GM12878 (cell line): ENCODE results near the gene GNG13.

Experiments used
- POLR2AphosphoS5 ChIP-seq: IDR thresholded peaks from 2 replicates; pipeline ENCODE4 v1.6.1; 2011; ENCODE audit warnings: mild to moderate bottlenecking, low read length, inconsistent platforms
- SMC3 ChIP-seq: IDR thresholded peaks from 2 replicates; pipeline ENCODE4 v1.6.1; 2011; ENCODE audit warnings: low read length, improper control_type of control experiment, borderline replicate concordance
- SREBF2 ChIP-seq: IDR thresholded peaks from 2 replicates; pipeline ENCODE4 v1.6.1; 2012; ENCODE audit warnings: mild to moderate bottlenecking, low read length
- STAT3 ChIP-seq: IDR thresholded peaks from 2 replicates; pipeline ENCODE4 v1.6.1; 2011; ENCODE audit warnings: low read depth, low read length, improper control_type of control experiment
- TAF1 ChIP-seq: IDR thresholded peaks from 2 replicates; pipeline ENCODE4 v1.6.1; 2011; ENCODE audit warnings: mild to moderate bottlenecking, low read depth, low read length, borderline replicate concordance
- TF ChIP-seq, protein P1 (sequence below), 3 experiments: IDR thresholded peaks in 2 of 3; conservative IDR thresholded peaks in 1 of 3; 2 replicates each; pipeline ENCODE4 v1.5.1; 2011; ENCODE audit warnings: low read depth in 3 of 3, low read length in 3 of 3, mild to moderate bottlenecking in 3 of 3, control low read depth in 2 of 3, moderate library complexity in 2 of 3, inconsistent platforms in 1 of 3, mixed read lengths in 1 of 3; ENCODE audit not compliant: control insufficient read depth in 2 of 3, insufficient read depth in 1 of 3; ENCODE audit errors: extremely low read depth in 1 of 3

DNA sequence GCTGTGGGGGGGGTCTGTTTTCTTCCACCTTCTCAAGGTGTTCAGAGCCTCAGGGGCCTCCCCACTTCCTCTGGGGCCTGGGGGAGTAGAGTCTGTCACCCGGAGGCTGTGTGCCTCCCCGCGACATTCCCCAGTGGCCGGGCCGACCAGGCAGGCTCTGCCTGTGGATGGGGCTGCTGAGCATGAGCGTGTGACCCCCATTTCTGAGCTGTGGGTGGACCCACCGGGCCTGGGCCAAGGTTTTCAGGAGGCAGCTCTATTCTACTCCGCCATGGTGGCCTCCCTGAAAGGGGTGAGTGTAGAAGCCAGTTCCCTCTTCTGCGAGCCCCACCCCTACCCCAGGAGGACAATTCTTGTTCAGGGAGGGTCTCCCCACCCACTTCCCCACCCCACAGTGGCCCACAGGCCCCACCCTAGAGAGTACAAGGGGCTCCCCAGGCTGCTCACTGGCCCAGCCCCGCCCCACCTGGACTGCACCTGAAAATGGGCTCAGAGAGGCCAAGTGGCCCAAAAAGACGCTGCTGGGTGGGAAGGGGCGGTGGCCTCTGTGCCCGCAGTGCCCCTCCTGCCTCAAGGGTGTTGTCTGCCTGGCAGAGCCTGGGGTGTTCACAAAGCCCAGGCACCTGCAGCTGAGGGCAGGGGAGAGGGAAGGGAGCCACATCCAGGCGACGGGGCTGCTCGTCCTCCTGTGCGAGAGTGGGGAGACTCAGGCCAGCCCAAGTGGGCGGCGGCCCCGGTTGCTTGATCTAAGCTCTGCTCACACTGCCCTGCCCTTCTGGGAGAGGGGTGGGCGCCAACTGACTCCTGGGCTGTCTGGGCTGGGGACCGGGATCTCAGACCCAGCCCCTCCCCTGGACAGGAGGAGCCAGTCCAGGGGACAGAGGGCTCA, 38.7 kb downstream of the GNG13 start:
- TF ChIP-seq SMC3 (no peak), TAF1 (no peak), POLR2AphosphoS5 (no peak), SREBF2 (no peak), STAT3 (no peak)
- TF ChIP-seq, protein P1, sequence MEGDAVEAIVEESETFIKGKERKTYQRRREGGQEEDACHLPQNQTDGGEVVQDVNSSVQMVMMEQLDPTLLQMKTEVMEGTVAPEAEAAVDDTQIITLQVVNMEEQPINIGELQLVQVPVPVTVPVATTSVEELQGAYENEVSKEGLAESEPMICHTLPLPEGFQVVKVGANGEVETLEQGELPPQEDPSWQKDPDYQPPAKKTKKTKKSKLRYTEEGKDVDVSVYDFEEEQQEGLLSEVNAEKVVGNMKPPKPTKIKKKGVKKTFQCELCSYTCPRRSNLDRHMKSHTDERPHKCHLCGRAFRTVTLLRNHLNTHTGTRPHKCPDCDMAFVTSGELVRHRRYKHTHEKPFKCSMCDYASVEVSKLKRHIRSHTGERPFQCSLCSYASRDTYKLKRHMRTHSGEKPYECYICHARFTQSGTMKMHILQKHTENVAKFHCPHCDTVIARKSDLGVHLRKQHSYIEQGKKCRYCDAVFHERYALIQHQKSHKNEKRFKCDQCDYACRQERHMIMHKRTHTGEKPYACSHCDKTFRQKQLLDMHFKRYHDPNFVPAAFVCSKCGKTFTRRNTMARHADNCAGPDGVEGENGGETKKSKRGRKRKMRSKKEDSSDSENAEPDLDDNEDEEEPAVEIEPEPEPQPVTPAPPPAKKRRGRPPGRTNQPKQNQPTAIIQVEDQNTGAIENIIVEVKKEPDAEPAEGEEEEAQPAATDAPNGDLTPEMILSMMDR (IDR thresholded peaks at IDR 0.05 in 2 of 3, conservative IDR thresholded peaks at IDR 0.05 in 1 of 3; ENCODE audit: control insufficient read depth in 2 of 3, extremely low read depth in 1 of 3, insufficient read depth in 1 of 3, low read depth in 3 of 3, low read length in 3 of 3) = no peak
